HG03095 (cell line): ENCODE results near the gene SAG.

Source experiments
- ATAC-seq: cut with Tn5 transposase; IDR thresholded peaks from one replicate; pipeline ENCODE4 v1.9.1; 2021; ENCODE audit warnings: moderate library complexity; ENCODE audit not compliant: unreplicated experiment

SAG gene

GRCh38 chr2:233307565-233307964 is at the start of gene SAG:
Gene SAG, plus strand, starts transcription at chr2:233307816. Its CDS starts 1,374 bp downstream, at chr2:233309190.
- no peak for ATAC-seq

- no peak for ATAC-seq
Observed at GRCh38 chr2:233258211-233258610, 49.4 kb upstream of the SAG start.

DNA sequence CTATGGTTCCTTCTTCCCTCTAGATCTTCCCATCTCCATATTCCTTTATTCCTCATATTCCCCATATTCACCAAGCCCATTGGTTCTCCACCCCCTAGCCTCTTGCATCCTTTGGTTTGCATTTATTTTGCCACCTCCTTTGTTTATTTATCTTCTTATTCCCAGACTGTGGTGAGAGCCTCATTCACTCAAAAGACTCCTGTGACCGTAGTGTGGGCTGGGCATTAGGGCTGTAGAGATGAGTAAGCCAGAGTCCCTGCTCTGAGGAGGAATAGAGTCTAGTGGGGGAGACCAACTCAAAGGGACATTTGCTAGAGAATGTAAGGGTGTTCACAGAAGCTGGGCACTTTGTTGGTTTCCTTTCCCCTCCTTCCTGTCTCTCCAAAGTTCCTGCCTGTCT is 47.9 kb upstream of the SAG start:
- ATAC-seq: no peak

- ATAC-seq: no peak
Observed at GRCh38 chr2:233260661-233261060, 47.0 kb upstream of the SAG start.

DNA sequence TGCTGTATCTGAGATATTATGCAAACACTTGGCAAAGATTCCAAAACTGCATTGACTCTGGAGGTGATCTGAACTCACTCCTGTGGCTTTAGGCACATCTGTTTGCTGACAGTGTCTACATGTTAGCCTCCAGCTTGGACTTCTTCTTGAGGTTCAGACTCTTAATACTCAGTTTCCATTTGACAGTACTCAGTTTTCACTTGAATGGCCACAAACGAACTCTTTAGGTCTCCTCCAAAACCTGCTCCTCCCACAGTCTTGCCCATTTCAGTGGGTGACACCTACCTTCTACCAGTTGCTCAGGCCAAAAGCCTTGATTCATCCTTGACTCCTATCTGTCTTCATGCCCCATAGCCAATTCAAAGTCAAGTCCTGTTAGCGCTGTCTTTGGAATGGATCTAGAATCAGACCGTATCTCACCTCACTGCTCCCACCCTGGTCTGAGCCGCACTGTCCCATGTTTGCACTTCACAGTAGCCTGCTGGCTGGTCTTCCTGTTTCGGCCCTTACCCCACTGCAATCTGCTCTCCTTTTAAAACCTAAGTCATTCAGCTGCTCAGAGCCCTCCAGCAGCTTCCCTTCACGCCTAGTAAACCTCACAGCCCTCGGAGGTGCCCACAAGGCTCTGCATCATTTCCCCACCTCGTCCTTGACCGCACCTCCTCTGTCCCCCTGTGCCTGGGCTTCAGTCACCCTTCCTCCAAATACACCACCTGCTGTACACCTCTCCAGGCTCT is 45.6 kb upstream of the SAG start:
- ATAC-seq: peak; percentile 43

- ATAC-seq: no peak
Observed at GRCh38 chr2:233262562-233262961, 45.1 kb upstream of the SAG start.

- ATAC-seq: no peak
Observed at GRCh38 chr2:233263045-233263570, 44.5 kb upstream of the SAG start.

- ATAC-seq: no peak
Observed at GRCh38 chr2:233264667-233265066, 42.9 kb upstream of the SAG start.

- no peak for ATAC-seq
Observed at GRCh38 chr2:233265899-233266431, 41.7 kb upstream of the SAG start.

DNA sequence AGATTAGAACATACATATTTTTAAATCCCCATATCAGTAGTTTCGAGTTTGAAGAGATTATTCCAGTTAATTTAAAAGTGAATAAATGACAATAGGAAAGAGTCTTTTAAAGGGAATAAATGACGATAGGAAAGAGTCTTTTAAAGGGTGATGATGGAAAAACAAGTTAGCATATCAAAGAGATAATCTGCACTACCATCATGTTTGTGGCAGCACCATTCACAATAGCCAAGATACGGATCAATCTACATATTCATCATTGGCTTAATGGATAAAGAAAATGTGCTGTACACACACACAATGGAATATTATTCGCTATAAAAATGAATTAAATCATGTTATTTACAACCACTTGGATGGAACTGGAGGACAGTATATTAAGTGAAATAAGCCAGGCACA is 41.1 kb upstream of the SAG start:
- ATAC-seq: no peak

DNA sequence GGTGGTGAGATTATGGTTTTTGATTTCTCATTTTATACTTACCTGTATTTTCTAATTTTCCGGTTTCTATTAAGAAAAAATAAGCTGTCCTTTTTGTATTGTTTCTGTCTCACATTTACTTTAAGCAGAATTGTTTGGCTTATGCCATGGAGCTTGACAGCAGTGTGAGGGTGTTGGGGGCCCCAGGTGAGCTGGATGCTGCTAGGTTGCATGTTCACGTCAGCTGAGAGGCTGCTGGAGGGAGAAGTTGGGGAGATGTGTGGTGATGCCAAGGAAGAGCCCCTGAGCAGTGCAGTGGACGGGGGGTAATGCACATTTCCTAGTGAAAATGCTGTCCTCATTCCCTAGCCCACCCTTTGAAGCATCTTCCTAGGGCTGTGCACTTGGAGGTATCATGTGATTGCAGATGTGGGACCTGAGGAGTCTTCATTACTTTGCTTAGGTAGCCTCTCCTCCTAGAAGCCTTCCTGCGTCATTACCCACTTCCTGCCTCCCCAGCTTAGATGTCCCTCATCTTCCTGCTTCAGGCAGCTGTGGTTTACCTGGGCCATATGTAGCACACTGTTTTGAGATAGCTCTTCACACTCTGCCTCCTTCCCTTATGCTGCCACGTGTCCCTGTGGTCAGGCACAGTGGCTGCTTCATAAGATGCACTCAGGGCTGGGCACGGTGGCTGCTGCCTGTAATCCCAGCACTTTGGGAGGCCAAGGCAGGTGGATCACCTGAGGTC is 39.9 kb upstream of the SAG start:
- peak; percentile 86 for ATAC-seq

DNA sequence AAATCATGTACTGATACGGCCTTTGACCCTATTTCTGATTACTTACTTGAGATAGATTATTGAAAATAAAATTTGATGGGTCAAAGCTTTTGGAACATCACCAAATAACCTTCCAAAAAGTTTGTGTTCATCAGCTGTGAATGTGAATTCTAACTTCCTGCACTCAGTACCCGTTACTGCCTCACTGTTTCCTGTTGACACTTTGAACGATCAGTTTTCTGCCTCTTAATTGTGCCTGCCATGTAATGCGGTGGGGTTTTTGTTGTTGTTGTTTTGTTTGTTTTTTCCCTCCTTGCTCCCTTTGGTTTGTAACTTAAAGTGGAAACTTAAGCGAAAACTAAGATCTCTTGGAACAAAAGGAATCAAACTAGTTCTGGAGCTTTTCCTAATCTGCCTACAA is 37.2 kb upstream of the SAG start:
- no peak for ATAC-seq

GRCh38 chr2:233270951-233271350 is 36.7 kb upstream of the SAG start:
- ATAC-seq: no peak

- no peak for ATAC-seq
Observed at GRCh38 chr2:233271693-233272092, 35.9 kb upstream of the SAG start.

GRCh38 chr2:233273120-233273519 is 34.5 kb upstream of the SAG start:
- no peak for ATAC-seq

GRCh38 chr2:233275223-233275622 is 32.4 kb upstream of the SAG start:
- ATAC-seq: no peak

- ATAC-seq: no peak
Observed at GRCh38 chr2:233278921-233279320, 28.7 kb upstream of the SAG start.

DNA sequence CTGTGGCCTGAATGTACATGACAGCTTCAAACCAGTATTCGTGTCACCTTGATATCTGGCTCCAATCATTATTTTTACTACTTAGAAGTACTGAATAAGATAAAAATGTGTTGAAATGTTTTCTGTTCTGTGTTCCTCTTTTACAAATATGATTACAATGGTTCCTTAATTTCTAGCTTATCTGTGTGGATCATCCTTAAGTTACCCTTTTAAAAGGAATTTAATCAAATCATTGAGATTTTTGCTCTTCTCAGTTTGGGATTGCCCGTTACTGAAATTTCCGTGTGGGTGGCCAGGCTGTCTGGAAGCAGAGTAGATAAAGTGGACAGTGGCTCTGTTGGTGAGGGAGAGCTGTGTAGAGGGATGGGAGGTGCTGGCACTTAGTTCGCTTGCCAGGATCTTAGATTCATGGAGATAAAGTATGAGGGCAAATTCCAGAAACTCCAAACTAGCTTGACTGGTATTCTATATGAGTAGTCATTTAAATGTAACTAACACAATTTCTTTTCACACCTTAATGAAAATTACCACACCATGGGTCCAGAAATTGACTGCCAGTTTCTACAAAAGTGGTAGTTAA is 27.4 kb upstream of the SAG start:
- ATAC-seq: no peak

DNA sequence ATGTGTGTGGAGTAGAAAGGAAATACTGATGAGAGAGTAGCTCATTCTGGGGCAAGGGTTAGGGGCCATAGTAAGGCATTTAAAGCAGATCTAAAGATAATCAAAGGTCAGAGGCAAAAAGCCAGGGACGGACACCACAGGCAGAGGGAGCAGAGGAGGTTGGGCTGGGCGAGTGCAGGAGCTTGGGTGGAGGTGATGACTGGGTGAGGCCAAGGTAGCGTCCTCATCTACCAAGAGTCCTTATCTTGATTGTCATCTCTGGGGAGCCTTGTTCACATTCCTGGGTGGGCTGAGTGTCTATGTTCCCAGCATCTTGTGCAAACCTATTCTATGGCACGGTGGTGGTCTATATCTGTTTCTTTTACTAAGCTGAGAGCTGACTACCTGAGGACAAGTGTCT is 26.1 kb upstream of the SAG start:
- ATAC-seq: no peak

- ATAC-seq: no peak
Observed at GRCh38 chr2:233281992-233282603, 25.5 kb upstream of the SAG start.

GRCh38 chr2:233285921-233286320 is 21.7 kb upstream of the SAG start:
- ATAC-seq: no peak
